ENCODE data around the gene MICAL2.

GRCh38 chr11:12061851-12062560 is 48.4 kb upstream of the MICAL2 start:
- TF ChIP-seq CTCF (IDR thresholded peaks at IDR 0.05) (no peak), ZFX (IDR thresholded peaks at IDR 0.05; ENCODE audit: borderline replicate concordance) (no peak)

Measured in 22Rv1 (cell line).